ENCODE data around the gene PLCL1. TPM values are rescaled to one million over a fixed set of nuclear protein-coding genes. Genes with fewer than 3 reads are reported as not detected.

The PLCL1 gene
- total RNA-seq, 1 donor from 2014 or later = 14.3 TPM

DNA sequence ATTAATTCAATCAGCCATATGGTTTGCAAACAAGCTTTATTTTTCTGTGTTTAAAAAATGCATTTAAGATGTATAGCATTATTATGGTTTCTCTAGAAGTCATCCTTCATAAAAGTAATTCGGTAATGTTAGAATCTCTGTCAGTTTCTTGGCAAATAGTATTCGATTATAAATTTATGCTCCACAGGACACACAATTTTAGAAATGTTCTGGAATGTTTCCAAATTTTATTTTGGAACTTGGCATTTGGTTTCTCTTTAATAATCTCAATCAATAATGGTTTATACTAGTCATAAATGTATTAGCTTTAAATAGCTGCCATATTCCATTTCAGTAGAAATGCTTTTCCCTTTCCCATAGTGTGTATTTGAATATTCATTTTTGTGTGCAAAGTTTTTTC, 156.4 kb downstream of the PLCL1 start:
- DNase-seq (ENCODE audit: low spot score in 2 of 2) = no peak
- H3K4me1 ChIP-seq = peaks cover 0 to 15% of the 10 kb centered on the region in 2 donors
- TF ChIP-seq, protein P1, sequence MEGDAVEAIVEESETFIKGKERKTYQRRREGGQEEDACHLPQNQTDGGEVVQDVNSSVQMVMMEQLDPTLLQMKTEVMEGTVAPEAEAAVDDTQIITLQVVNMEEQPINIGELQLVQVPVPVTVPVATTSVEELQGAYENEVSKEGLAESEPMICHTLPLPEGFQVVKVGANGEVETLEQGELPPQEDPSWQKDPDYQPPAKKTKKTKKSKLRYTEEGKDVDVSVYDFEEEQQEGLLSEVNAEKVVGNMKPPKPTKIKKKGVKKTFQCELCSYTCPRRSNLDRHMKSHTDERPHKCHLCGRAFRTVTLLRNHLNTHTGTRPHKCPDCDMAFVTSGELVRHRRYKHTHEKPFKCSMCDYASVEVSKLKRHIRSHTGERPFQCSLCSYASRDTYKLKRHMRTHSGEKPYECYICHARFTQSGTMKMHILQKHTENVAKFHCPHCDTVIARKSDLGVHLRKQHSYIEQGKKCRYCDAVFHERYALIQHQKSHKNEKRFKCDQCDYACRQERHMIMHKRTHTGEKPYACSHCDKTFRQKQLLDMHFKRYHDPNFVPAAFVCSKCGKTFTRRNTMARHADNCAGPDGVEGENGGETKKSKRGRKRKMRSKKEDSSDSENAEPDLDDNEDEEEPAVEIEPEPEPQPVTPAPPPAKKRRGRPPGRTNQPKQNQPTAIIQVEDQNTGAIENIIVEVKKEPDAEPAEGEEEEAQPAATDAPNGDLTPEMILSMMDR (IDR thresholded peaks at IDR 0.05) = no peak
- no peaks in the 10 kb centered on the region for H3K27me3 ChIP-seq
- intact Hi-C loops (cut with DNase I) = no loop called here
- H3K4me3 ChIP-seq = no peak overlapping the region
- no peaks in the 10 kb centered on the region for H3K36me3 ChIP-seq
- H3K27ac ChIP-seq = no peak overlapping the region
- H3K9me3 ChIP-seq = peaks cover 0 to 17% of the 10 kb centered on the region in 2 donors

DNA sequence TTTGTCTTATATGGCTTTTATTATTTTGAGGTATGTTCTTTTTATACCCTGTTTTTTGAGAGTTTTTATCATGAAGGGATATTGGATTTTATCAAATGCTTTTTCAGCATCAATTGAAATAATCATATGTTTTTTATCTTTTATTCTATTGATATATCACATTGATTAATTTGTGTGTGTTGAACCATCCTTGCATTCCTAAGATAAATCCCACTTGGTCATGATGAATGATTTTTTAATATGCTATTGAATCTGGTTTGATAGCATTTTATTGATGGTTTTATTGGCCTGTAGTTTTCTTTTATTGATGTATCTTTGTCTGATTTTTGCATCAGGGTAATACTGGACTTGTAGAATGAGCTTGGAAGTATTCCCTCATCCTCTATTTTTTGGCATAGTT, 160.3 kb downstream of the PLCL1 start:
- DNase-seq (ENCODE audit: low spot score in 2 of 2) = no peak
- H3K4me3 ChIP-seq = no peak overlapping the region
- no peaks in the 10 kb centered on the region for H3K36me3 ChIP-seq
- peaks cover 4 to 7% of the 10 kb centered on the region in 2 donors for H3K4me1 ChIP-seq
- H3K27ac ChIP-seq = no peak overlapping the region
- intact Hi-C loops (cut with DNase I) = no loop called here
- TF ChIP-seq, protein P1 (IDR thresholded peaks at IDR 0.05) = no peak
- no peaks in the 10 kb centered on the region for H3K27me3 ChIP-seq
- H3K9me3 ChIP-seq = peaks cover 0 to 17% of the 10 kb centered on the region in 2 donors

DNA sequence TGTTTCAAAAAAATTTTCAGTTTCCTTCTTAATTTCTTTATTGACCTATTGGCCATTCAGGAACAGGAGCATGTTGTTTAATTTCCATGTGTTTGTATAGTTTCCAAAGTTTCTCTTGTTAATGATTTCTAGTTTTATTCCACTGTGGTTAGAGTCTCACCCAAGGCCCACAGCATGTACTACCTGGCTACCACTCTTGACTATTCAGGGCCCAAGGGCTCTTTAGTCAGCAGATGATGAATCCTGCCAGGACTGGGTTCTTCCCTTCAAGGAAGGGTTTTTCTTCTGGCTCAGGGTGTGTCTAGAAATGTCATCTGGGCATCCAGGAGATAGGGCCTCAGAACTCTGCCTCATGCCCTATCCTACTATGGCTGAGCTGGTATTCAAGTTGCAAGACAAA, 161.4 kb downstream of the PLCL1 start:
- DNase-seq (ENCODE audit: low spot score in 2 of 2) = no peak
- TF ChIP-seq, protein P1 (IDR thresholded peaks at IDR 0.05) = no peak
- Histone ChIP-seq H3K36me3 (no peaks in the 10 kb centered on the region), H3K4me3 (no peak overlapping the region), H3K27me3 (no peaks in the 10 kb centered on the region), H3K9me3 (peaks cover 0 to 17% of the 10 kb centered on the region in 2 donors), H3K27ac (peak overlapping the region in 1 of 2 donors; percentile 46), H3K4me1 (peaks cover 4 to 6% of the 10 kb centered on the region in 2 donors)
- intact Hi-C loops (cut with DNase I) = no loop called here

DNA sequence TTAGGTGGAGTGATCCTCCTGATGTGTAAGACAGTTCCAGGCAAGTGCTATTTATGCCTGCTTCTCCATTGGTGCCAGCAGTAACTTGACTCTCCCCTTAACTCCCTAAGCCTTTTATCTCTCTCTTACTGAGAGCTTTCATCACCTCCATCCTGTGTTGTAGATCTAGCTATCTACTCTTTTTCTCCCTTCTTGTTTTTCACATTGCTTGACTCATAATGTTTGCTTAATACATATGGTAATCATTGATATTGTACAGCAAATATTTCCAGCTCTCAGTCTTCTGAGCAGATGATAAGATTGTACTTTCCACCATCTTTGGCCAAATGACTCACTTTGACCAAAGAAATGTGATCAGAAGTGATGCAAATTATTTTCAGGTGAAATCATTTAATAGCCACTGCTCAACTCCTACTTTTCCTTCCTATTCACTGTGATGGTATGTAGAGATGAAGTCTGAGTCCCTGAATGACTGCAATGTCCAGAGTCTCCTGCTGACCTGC, 165.0 kb downstream of the PLCL1 start:
- no peaks in the 10 kb centered on the region for H3K27me3 ChIP-seq
- H3K36me3 ChIP-seq = no peaks in the 10 kb centered on the region
- peaks cover 12 to 22% of the 10 kb centered on the region in 2 donors for H3K4me1 ChIP-seq
- TF ChIP-seq, protein P1 (IDR thresholded peaks at IDR 0.05) = no peak
- intact Hi-C loops (cut with DNase I) = no loop called here
- no peak overlapping the region for H3K27ac ChIP-seq
- peaks cover 0 to 10% of the 10 kb centered on the region in 2 donors for H3K9me3 ChIP-seq
- no peak overlapping the region for H3K4me3 ChIP-seq
- DNase-seq (ENCODE audit: low spot score in 2 of 2) = no peak

DNA sequence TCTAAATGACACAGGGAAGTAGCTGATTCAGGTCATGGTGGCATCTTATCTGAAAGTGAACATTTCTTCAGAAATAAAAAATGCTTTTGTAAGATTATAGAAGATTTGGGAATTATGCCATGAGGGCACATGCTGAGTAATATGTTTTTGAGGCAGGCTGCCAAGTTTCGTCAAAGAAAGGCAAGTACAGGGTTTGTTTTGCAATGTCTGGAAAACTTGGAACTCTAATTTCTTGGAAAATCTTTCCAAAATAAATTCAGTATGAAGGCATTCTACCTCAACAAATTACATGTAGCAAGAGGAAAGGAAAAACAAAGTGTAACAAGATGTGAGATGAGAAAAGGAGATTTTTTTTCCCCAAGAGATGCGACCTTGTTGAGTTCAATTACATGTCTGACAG, 167.7 kb downstream of the PLCL1 start:
- TF ChIP-seq, protein P1 (IDR thresholded peaks at IDR 0.05) = no peak
- Histone ChIP-seq H3K27ac (peak overlapping the region; percentile 3 to 43), H3K9me3 (no peaks in the 10 kb centered on the region), H3K27me3 (no peaks in the 10 kb centered on the region), H3K36me3 (no peaks in the 10 kb centered on the region), H3K4me1 (peaks cover 15 to 35% of the 10 kb centered on the region in 2 donors), H3K4me3 (no peak overlapping the region)
- intact Hi-C loops (cut with DNase I) = loop anchor here (1.0 kb wide), 1 partner anchor 168 kb away; the partner anchor contains the start of gene PLCL1
- DNase-seq (ENCODE audit: low spot score in 2 of 2) = peak in 1 of 2 donors; percentile 87
